Measurements from ENCODE around the gene ADARB1.

DNA sequence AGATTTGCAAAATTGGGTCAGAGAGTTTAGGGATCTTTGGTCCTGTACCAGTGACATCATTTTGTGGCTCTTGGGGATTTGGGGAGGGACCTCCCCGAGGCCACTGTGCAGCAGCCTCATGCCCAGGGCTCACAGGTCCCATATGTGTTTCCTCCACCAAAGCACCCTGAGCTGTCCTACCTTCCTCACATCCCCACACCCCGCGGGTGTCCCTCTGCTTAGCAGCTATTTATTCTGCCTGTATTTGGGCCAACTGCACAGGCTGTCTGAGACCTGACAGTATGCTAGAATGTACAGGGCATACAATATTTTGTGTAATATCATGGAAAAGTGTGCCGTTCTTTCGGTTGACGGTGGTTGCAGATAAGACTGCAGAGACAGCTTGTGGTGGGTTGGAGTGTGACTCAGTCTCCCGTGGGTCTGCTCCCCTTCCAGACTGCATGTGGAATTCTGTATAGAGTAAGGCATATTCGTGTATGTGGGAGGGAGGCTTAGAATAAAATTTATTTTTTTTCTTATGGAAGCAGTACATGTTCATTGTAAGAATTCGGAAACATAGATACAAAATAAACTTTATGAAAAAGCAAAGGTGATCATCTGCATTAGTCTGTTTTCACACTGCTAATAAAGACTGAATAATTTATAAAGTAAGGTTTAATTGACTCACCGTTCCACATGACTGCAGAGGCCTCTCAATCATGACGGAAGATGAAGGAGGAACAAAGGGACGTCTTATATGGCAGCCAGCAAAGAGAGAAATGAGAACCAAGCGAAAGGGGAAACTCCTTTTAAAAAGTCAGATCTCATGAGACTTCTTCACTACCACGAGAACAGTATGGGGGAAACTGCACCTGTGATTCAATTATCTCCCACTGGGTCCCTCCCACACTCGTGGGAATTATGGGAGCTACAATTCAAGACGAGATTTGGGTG is 84.4 kb downstream of the ADARB1 start:
- TF ChIP-seq, protein P1, sequence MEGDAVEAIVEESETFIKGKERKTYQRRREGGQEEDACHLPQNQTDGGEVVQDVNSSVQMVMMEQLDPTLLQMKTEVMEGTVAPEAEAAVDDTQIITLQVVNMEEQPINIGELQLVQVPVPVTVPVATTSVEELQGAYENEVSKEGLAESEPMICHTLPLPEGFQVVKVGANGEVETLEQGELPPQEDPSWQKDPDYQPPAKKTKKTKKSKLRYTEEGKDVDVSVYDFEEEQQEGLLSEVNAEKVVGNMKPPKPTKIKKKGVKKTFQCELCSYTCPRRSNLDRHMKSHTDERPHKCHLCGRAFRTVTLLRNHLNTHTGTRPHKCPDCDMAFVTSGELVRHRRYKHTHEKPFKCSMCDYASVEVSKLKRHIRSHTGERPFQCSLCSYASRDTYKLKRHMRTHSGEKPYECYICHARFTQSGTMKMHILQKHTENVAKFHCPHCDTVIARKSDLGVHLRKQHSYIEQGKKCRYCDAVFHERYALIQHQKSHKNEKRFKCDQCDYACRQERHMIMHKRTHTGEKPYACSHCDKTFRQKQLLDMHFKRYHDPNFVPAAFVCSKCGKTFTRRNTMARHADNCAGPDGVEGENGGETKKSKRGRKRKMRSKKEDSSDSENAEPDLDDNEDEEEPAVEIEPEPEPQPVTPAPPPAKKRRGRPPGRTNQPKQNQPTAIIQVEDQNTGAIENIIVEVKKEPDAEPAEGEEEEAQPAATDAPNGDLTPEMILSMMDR (IDR thresholded peaks at IDR 0.05), result no peak
- no peak for TF ChIP-seq POLR2A (IDR thresholded peaks at IDR 0.05)

All from tibial nerve (tissue), 3 donors.